NCI-H510A treated with DMSO at 0.1 percent for 48 hours (cell line): ENCODE measurements around the gene RBM26.
"Not testable (repeated sequence)": the region's sequence is repeated elsewhere in the genome, so short reads cannot be mapped to it uniquely, and the experiment has no call there.

Experiments
- DNase-seq: peaks from one replicate; lab custom pipeline; 2025; lab: John Stamatoyannopoulos, UW

RBM26 gene

GRCh38 chr13:79386125-79386826, 19.8 kb downstream of the RBM26 start:
- DNase-seq: no peak

- DNase-seq: no peak
Observed at GRCh38 chr13:79385694-79386093, 20.4 kb downstream of the RBM26 start.

GRCh38 chr13:79384022-79384610, 21.9 kb downstream of the RBM26 start:
- DNase-seq: no peak

GRCh38 chr13:79382545-79383275, 23.3 kb downstream of the RBM26 start:
- DNase-seq: no peak

- no peak for DNase-seq
Observed at GRCh38 chr13:79380997-79381396, 25.1 kb downstream of the RBM26 start.

- no peak for DNase-seq
Observed at GRCh38 chr13:79379274-79379673, 26.8 kb downstream of the RBM26 start.

GRCh38 chr13:79376843-79377242, 29.2 kb downstream of the RBM26 start:
- DNase-seq: no peak

GRCh38 chr13:79374578-79374977, 31.5 kb downstream of the RBM26 start:
- DNase-seq: no peak

- DNase-seq: no peak
Observed at GRCh38 chr13:79373916-79374315, 32.1 kb downstream of the RBM26 start.

- no peak for DNase-seq
Observed at GRCh38 chr13:79369226-79369625, 36.8 kb downstream of the RBM26 start.

- no peak for DNase-seq
Observed at GRCh38 chr13:79365981-79366380, 40.1 kb downstream of the RBM26 start.

- DNase-seq: no peak
Observed at GRCh38 chr13:79361299-79361698, 44.8 kb downstream of the RBM26 start.

- no peak for DNase-seq
Observed at GRCh38 chr13:79360095-79360494, 46.0 kb downstream of the RBM26 start.

GRCh38 chr13:79359064-79359463, 47.0 kb downstream of the RBM26 start:
- no peak for DNase-seq

GRCh38 chr13:79354285-79354684, 51.8 kb downstream of the RBM26 start:
- DNase-seq: no peak

- no peak for DNase-seq
Observed at GRCh38 chr13:79353693-79354092, 52.4 kb downstream of the RBM26 start.

- DNase-seq: no peak
Observed at GRCh38 chr13:79352107-79352506, 53.9 kb downstream of the RBM26 start.

GRCh38 chr13:79349608-79350007, 56.4 kb downstream of the RBM26 start:
- DNase-seq: not testable (repeated sequence)

GRCh38 chr13:79349011-79349410, 57.0 kb downstream of the RBM26 start:
- DNase-seq: no peak

- no peak for DNase-seq
Observed at GRCh38 chr13:79346300-79346914, 59.6 kb downstream of the RBM26 start.

GRCh38 chr13:79341202-79341601, 64.9 kb downstream of the RBM26 start:
- DNase-seq: no peak

GRCh38 chr13:79340490-79340889, 65.6 kb downstream of the RBM26 start:
- DNase-seq: no peak

GRCh38 chr13:79338343-79338742, 67.7 kb downstream of the RBM26 start:
- no peak for DNase-seq
